Esophagus muscularis mucosa (tissue), 4 donors: ENCODE data around the gene APOB.

ENCODE experiments used
- EP300 ChIP-seq: sonication (generic); formaldehyde crosslinking; IDR thresholded peaks from one replicate; pipeline ENCODE4 v1.6.1; 2017; ENCODE audit warnings: antibody characterized with exemption
- POLR2A ChIP-seq: fragments of 450-650 bp; IDR thresholded peaks from one replicate; pipeline ENCODE4 v1.6.1; 2017; ENCODE audit warnings: antibody characterized with exemption, moderate library complexity, mild to moderate bottlenecking, low read depth
- POLR2AphosphoS5 ChIP-seq, 2 donors: sonication (generic); formaldehyde crosslinking; IDR thresholded peaks; one replicate each; pipeline ENCODE4 v1.6.1; 2017; ENCODE audit warnings: antibody characterized with exemption in 2 of 2
- TF ChIP-seq, protein P1 (sequence below), 3 experiments: fragments of 200-600 bp in 2 of 3; fragments of 450-650 bp in 1 of 3; sonication (generic) in 2 of 3; IDR thresholded peaks; one replicate each; pipeline ENCODE4 v1.5.1; 2017 to 2019; ENCODE audit warnings: antibody characterized with exemption in 3 of 3, mild to moderate bottlenecking in 2 of 3, moderate library complexity in 1 of 3

DNA sequence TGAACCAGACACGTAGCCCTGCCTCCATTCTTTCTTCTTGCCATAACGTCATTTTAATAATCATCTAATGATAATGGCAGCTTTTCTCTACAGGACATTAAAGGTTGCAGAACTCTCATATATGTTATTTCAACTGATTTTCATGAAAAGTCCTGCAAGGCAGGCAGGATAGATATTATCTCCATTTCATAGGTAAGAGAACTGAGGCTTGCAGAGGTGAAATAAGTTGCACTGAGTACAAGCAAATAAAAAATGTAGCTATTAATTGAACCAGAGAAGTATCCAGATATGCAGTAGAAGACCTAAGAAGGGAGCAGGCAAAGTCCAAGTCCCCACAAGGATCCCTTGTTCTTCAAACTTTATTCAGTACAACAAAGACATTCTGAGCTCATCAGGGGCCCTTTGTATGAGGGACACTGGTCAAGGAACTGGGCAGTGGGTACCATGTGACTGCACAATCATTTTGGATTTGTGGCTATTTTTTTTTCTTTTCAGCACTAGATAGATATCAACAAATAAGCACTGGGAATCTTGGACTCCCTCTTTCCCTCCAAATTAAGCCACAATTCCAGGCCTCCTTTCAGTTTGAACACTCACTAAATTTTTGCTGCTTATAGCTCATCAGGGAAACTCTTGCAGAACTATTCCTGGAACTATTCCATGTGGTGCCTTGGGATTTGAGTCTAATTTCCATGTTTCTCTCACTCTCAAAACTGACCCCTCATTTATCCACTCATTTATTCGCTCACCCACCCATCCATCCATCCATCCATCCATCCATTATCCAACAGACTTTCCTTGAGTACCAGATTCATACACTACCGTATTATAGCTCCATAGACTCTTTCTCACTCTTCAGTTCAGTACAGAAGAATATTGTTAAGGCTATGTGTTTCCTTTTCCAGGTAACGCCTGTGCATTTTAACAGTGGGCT is 44.6 kb downstream of the APOB start:
- TF ChIP-seq, protein P1, sequence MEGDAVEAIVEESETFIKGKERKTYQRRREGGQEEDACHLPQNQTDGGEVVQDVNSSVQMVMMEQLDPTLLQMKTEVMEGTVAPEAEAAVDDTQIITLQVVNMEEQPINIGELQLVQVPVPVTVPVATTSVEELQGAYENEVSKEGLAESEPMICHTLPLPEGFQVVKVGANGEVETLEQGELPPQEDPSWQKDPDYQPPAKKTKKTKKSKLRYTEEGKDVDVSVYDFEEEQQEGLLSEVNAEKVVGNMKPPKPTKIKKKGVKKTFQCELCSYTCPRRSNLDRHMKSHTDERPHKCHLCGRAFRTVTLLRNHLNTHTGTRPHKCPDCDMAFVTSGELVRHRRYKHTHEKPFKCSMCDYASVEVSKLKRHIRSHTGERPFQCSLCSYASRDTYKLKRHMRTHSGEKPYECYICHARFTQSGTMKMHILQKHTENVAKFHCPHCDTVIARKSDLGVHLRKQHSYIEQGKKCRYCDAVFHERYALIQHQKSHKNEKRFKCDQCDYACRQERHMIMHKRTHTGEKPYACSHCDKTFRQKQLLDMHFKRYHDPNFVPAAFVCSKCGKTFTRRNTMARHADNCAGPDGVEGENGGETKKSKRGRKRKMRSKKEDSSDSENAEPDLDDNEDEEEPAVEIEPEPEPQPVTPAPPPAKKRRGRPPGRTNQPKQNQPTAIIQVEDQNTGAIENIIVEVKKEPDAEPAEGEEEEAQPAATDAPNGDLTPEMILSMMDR (IDR thresholded peaks at IDR 0.05) = no peak
- TF ChIP-seq POLR2AphosphoS5 (IDR thresholded peaks at IDR 0.05) (no peak), EP300 (no peak), POLR2A (no peak)
